IPS DF 19.7 (cell line): ENCODE results near the gene ASCL3.
"Not testable (repeated sequence)": the region's sequence is repeated elsewhere in the genome, so short reads cannot be mapped to it uniquely, and the experiment has no call there.

ENCODE experiments used
- DNase-seq: peaks from one replicate; pipeline ENCODE4 v3.0.0-alpha.2; 2013; ENCODE audit warnings: low read depth, low spot score

ASCL3 gene

DNA sequence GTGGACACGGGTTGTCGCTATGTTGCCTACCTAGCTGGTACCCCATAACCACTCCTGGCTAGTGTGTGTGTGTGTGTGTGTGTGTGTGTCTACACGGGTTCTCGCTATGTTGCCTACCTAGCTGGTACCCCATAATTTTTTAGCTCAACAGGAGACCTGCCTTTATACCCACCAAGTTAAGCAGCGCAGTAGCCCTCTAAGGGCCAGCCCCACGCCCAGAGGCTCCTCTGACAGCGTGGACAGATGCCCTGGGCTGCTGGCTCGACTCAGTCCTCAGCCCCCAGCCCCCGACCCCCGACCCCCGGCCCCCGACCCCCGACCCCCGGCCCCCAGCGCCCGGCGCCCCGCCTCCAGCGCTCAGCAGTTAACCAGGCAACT, 32.2 kb downstream of the ASCL3 start:
- no peak for DNase-seq

DNA sequence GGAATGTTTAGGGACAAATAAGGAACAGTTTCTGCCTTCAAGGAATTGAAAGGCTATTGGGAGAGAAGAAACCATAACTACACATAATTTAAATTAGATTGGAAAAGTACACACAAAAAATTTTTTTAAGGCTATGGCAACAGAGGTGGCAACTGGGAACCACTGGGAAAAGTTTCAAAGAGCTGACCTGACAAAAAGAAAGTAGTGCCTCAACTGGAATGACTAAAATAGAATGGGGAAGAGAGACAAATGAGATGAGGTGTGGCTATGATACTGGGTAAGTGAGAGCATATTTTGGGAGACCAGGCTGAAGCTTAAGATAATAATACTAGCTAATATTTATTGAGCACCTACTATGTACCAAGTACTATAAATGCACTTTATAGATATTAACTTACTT, 34.7 kb downstream of the ASCL3 start:
- no peak for DNase-seq

DNA sequence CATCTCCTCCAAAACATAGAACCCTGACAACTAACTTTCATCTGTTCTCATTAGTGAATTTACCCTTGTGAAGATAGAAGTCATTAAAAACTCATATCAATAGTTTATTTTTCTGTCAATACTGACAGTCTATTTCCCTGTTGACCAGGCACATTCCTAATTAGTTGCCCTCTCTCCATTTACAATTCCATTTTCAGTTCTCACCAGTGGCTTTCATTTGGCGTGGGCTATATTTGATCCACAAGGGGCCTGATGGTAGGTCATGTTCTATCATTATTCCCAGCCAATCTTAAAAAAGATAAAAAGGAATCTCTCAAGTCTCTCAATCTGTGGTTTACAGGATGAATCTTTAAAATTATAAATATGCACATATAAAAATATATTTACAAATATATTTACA, 35.7 kb downstream of the ASCL3 start:
- DNase-seq: no peak

DNA sequence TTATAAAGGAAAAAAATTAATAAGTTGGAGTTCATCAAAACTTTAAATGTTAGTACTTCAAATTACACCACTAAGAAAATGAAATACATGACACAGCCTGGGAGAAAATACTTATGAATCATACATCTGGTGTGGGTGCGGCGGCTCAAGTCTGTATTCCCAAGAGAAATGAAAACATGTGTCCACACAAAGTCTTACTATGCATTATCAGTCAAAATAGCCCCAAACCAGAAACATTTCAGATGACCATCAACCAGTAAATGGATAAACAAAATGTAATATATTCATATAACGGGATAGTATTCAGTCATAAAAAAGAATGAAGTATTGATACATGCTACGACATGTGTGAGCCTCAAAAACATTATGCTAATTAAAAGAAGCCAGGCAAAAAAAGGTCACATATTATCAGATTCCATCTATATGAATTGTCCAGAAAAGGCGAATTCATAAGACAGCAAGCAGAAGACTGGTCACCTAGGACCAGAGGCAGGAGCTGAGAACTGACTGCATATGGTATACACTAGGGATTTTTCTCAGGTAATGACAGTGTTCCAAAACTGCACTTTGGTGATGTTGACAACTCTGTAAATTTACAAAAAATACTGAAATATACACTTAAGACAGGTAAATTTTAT, 37.2 kb downstream of the ASCL3 start:
- no peak for DNase-seq

DNA sequence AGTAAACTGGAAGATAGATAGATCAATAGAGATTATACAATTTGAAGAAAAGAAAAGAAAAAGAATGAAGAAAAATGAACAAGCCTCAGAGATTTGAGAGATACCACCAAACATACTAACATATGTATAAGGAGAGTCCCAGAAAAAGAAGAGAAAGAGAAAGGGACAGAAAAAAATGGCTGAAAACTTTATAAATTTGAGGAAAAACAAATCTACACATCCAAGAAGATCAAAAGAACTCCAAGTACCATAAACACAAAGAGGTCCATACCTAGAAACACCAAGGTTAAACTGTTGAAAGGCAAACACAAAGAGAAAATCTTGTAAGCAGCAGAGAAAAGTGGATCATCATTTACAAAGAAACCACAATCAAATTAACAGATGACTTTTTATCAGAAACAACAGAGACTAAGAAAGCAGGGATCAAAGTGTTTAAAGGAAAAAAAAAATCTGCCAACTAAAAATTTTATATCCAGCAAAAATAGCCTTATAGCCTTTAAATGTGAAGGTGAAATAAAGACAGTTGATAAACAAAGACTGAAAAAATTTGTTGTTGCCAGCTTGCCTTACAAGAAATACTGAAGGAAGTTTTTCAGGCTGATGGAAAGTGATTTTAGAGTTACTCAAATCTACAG, 43.6 kb downstream of the ASCL3 start:
- no peak for DNase-seq

GRCh38 chr11:8891185-8891584, 51.6 kb downstream of the ASCL3 start:
- not testable (repeated sequence) for DNase-seq
